HG03432 (cell line): ENCODE measurements around the gene PTGFRN.
"Not testable (repeated sequence)": the region's sequence is repeated elsewhere in the genome, so short reads cannot be mapped to it uniquely, and the experiment has no call there.

ENCODE experiments used
- ATAC-seq: cut with Tn5 transposase; IDR thresholded peaks from one replicate; pipeline ENCODE4 v1.9.1; 2021; ENCODE audit warnings: mild to moderate bottlenecking, moderate library complexity; ENCODE audit not compliant: unreplicated experiment

Gene PTGFRN

DNA sequence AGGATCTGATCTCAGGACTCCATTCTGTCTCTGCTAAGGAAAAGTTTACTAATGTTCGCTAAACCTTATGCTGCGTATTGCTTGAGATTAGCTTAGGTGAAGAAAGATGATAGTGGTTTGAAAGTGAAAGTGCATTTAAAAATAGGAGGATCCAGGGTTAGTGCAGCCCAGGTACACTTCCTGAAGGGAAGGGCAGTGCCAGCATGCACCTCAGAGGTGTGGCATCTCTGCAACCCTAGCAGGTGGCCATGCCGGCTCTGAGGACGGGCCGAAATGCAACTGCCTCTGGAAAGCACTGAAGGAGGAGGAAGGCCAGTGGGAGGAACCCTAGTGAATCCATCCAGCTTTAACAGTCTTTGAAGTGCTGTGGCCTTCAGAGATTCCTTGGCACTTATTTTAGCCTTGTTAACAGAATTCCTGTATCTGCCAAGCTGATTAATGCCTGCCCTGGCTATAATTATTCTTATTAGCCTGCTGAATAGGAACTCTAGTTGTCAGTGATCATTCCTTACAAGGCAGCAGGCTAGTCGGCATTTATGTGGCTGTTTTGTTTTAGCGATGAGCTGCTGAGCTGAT, 5.5 kb downstream of the PTGFRN start:
- ATAC-seq: no peak

DNA sequence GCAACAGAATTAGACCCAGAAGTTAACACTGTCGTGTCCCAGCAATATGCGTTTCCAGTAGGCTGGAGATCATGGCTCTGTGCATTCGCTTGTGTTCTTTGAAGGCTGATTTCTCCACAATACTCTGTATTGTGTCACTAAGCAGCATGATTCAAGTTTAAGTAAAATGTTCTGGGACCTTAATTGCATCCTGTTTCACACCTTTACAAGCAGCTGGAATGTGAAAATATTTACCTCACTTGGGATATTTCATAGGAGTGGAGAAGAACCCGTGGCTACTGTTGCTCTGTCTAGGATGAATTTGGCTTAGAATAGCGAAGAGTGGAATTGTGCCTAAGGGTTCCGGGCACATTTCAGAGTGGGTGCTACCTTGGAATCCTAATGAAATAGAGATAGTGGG, 6.3 kb downstream of the PTGFRN start:
- no peak for ATAC-seq

DNA sequence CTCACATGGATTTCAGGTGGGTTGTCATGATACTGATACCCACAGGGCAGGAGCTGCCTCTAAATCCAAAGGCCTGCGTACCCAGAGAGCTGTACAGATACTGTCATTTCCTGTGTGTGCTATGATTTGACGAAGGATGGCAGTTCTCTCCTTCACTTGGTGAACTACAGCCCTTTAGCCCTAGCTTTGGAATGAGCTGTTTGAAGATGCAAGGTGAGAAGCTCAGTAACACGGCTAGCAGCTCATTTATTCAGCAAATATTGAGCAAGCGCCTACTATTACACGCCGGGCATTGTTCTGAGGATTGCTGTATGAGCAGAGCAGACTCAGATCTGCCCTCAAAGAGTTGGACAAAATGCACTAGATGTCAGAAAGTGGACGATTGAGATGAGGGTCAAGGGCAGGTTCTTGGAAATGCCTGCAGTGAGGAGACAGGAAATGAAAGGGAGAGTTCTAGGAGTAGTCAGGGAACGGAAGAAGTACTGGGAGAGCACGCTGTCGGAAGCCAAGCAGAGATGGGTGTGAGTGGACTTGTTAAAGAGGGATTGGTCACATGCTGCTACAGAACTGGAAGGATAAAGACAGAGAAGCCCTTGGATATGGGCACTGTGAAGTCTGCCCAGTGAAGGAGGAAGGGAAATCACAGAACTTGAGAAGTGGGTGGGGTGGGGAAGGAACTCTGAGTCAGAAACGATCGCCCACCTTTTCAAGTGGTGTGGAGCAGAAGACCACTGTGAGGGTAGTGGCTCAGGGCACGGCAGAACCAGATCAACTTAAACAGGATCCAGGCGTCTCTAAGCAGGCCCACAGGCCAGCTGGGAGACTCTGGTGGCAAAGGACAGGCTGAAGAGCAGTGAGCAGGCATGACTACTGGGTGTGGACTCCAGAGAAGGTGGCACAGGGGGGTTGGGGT, 7.1 kb downstream of the PTGFRN start:
- no peak for ATAC-seq

GRCh38 chr1:116918714-116919357, 9.1 kb downstream of the PTGFRN start:
- ATAC-seq: no peak

GRCh38 chr1:116919802-116920201, 10.1 kb downstream of the PTGFRN start:
- ATAC-seq: no peak

DNA sequence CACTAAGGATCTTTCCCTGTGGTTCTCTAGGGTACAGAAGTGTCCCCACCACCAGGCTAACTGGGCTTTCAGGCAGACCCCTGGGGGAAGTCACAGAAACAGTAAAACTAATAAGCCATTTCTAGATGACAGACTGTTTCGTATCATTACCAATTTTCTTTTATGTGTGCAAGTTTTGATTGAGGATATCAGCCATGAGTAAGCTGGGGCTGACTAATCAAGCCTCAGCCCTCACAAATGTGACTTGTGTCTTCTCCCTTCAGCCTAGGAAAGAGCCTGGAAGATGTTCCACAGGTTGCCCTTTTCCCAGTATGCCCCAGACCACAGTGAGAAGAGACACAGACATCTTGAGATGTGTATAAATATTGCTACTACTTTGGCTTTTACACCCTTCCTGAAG, 10.5 kb downstream of the PTGFRN start:
- ATAC-seq: no peak

DNA sequence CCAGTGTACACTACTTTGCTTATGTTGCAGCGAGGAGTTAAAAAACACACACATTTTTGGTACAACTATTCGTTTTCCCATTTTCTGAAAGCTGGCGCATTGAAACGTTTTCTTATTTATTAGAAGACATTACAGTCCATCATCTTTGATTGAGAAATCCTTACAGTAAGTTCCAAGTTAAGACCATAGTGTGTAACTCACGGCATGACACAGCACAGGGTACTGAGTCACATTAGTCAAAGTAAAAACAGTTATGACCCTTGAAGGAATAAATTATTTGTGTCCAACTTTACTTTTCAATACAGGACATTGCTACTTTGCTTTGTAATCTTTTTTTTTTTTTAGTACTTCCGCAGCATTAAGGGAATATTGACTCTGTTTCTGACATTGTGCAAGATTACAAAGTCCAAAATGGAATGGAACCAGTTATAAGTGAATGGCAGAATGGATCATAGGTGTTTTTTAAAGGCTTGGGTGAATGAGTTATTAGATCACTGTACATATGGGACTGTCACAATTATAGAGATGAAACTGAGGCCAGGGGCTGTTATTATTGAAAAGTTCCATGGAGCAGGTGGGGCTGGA, 11.7 kb downstream of the PTGFRN start:
- ATAC-seq: no peak

GRCh38 chr1:116921937-116922336, 12.2 kb downstream of the PTGFRN start:
- no peak for ATAC-seq

- no peak for ATAC-seq
Measured at GRCh38 chr1:116923421-116923820, 13.7 kb downstream of the PTGFRN start.

DNA sequence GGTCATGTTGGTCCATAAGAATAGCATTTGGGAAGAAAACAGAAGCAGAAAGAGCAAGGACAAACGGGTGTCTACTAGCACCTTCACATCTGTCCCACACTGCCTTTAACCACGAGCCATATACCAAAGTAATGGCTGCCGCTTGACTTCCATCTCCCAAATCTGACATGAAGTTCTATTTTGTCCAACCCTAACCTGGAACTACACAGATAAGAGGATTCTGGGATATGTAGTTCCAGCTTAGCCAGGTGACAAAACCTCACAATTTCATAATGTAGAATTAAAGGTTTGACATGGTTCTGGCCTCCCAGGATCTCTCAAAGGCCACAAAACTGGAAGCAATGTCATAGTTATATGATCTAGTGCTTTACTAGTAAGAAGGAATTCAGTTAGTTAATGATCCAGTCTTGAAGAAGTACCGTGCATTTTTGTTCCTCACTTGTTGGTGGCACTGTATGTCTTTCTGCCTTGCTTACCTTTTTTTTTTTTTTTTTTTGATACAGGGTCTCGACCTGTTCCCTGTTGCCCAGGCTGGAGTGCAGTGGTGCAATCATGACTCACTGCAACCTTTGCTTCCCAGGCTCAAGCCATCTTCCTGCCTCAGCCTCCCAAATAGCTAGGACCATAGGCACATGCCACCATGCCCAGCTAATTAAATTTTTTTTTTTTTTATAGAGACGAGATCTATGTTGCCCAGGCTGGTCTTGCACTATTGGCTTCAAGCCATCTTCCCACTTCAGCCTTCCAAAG, 17.5 kb downstream of the PTGFRN start:
- ATAC-seq: no peak

- no peak for ATAC-seq
Measured at GRCh38 chr1:116929961-116930592, 20.4 kb downstream of the PTGFRN start.

GRCh38 chr1:116931016-116931918, 21.6 kb downstream of the PTGFRN start:
- ATAC-seq: no peak

DNA sequence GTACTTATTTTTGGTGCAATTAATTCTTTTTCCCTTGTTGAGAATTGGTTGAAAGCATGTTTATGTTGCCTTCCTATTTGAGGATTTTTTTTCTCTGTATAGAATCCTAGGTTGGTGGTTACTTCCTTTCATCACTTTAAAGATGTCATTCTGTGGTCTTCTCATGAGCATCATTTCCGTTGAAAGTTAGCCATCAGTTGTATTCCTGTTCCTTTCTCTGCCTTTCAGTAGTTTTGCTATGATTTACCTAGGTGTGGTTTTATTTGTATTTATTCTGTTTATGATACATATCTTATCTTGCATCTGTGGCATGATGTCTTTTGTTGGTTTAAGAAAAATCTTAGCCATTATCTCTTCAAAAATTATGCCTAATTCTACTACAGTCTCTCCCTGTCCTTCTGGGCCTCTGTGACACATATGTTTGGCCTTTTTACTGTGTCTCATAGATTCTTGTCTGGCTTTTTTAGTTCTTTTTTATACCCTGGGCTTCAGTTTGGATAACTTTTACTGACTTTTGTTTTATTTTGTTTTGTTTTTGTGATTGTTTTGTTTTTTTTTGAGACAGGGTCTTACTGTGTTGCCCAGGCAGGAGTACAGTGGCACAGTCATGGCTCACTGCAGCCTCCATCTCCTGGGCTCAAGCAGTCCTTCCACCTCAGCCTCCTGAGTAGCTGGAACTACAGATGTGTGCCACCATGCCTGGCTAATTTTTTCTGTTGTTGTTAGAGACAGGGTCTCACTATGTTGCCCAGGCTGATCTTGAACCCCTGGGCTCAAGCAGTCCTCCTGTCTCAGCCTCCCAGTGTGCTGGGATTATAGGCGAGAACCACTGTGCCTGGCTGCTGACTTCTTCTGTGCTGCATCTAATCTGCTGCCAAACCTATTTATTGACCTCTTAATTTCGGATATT, 24.1 kb downstream of the PTGFRN start:
- ATAC-seq: no peak

DNA sequence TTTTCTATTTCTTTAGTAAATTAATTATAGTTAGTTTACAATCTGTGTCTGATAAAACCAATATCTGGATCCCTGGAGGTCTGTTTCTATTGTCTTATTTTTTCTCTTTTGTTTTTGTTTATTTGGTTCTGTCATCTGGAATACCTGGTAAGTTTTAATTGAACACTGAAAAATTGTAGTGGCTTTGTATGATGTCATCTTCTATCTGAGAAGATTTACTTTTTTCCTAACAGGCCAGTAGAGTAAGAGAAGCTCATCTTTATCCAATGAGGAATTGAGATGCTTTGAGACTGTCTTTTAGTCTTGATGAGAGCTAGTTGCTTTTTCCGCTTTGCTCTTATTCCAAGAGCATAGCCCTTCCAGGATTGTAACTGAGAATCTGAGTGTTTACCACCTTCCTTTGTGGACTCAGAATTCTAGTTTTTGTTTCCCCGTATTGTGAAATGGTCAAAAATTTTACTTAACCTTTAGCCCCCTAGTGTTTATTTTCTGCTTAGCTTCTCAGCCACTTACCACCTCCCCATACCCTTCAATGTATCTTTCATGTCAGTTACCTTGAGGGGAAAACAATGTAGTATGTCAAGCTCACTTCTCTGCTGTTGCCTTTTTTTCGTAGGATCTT, 25.0 kb downstream of the PTGFRN start:
- no peak for ATAC-seq

GRCh38 chr1:116938216-116938615, 28.5 kb downstream of the PTGFRN start:
- no peak for ATAC-seq

DNA sequence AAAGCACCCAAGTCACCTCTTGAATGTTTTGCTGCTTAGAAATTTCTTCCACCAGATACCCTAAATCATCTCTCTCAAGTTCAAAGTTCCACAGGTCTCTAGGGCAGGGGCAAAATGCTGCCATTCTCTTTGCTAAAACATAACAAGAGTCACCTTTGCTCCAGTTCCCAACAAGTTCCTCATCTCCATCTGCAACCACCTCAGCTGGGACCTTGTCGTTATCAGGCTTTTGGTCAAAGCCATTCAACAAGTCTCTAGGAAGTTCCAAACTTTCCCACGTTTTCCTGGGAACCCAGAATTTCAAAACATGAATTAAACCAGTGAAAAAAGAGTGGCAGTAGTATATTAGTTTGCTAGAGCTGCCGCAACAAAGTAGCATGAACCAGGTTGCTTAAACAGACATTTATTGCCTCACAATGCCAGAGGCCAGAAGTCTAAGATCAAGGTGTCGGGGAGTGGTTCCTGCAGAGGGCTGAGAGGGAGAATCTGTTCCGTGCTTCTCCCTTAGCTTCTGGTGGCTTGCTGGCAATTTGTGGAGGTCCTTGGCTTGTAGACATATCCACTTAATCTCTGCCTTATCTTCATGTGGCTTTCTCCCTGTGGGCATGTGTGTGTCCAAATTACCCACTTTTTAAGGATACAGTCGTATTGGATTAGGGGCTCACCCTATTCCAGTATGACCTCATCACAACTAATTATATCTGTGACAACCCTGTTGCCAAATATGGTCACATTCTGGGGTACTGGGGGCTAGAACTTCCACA, 30.2 kb downstream of the PTGFRN start:
- ATAC-seq: not testable (repeated sequence)
